Activated CD4-positive, alpha-beta T cell treated with anti-CD3 and anti-CD28 coated beads, Interleukin-2, amount 50 U/mL, for 16 hours (primary cell): ENCODE results near the gene DPM2.

Experiments used
- DNase-seq: peaks from one replicate; pipeline ENCODE4 v3.0.0-alpha.2; 2020

The DPM2 gene

GRCh38 chr9:127916720-127917581, 20.7 kb downstream of the DPM2 start, which contains the start of gene ST6GALNAC4:
TSS of gene ST6GALNAC4 (minus strand) at chr9:127917041. CDS start at chr9:127916419, 622 bp downstream.
- DNase-seq, result peak; percentile 95

DNA sequence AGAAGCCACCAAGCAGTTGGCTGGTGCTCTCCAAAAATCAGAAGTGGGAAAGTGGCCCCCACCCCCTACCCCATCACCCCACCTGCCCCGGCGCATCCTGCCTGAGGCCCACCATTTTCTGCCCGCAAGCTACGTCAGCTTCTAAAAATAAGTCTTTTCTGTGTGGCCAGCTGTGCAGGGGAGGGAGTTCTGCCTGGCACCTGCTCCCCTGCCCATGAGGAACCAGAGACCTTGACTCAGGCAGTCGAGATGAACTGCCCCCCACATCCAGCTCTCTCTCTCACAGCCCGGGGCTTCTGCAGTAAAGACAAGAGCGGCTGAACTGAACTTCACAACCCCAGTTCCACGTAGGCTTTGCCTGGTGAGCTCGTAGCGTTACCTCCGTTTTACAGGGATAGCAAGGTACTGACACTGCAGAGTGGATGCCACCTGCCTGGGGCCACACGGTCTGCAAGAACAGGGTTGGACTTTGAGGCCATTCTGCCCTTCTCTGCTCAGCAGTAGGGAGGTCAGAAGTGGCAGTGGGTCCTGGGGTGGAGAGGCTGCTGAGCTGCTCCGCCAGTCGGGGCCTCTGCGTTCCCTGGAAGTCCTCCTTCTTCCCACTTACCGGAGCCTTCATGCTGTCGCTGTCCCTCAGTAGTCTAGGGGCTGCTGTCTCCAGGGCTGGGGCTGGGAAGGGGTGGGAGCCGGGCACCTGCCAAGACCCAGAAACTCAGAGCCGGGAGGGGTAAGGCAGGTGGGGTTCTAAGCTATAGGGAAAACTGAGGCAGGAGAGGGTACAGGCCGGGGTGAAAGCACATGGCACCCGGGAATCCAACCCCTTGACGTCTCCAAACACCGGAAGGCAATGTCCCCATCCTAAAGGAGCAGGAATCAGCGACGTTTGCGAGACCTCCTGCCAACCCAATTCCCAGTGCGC, 21.6 kb downstream of the DPM2 start:
- peak; percentile 10 for DNase-seq

DNA sequence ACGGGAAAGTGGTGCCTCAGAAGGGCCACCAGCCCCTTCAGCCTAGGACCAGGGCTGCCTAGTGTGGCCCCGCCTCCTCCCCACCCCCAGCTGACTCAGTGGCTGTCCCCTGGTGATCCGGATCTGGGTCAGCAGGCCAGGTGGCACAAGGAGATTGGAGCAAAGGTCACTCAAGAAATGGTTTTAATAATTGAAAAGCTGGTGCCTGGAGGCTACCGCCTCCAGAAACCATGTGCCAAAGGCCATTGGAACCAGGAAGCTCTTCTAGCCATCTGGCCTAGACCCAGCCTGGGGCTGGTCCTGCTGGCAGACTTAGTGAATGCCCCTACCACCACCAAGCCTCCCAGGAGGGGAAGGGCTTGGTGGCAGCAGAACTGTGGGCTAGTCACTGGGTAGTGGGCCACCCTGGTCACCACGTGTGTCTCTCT, 22.3 kb downstream of the DPM2 start:
- no peak for DNase-seq

DNA sequence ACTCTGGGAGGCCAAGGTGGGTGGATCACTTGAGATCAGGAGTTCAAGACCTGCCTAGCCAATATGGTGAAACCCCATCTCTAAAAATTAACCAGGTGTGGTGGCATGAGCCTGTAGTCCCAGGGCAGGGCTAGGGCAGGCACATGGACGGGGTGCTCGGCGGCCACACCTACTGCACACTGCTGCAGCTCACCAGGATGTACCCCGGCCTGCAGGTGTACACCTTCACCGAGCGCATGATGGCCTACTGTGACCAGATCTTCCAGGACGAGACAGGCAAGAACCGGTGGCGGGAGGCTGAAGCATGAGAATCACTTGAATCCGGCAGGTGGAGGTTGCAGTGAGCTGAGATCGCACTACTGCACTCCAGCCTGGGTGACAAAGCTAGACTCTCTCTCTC, 24.0 kb downstream of the DPM2 start:
- DNase-seq, result no peak

- no peak for DNase-seq
Observed at GRCh38 chr9:127912882-127913281, 24.8 kb downstream of the DPM2 start.

DNA sequence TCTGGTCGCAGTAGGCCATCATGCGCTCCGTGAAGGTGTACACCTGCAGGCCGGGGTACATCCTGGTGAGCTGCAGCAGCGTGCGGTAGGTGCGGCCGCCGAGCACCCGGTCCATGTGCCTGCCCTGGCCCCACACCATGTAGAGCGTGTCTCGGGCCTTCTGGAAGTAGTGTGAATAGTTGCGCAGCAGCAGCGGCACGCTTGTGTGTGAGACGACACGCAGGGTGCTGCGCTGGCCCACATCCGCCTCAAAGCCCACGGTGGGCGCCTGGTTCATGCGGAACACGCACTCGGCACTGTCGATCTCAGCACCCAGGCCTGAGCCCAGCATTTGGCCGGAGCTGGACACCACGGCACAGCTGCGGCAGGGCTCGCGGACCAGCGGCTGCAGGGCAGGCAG, 25.4 kb downstream of the DPM2 start:
- no peak for DNase-seq

DNA sequence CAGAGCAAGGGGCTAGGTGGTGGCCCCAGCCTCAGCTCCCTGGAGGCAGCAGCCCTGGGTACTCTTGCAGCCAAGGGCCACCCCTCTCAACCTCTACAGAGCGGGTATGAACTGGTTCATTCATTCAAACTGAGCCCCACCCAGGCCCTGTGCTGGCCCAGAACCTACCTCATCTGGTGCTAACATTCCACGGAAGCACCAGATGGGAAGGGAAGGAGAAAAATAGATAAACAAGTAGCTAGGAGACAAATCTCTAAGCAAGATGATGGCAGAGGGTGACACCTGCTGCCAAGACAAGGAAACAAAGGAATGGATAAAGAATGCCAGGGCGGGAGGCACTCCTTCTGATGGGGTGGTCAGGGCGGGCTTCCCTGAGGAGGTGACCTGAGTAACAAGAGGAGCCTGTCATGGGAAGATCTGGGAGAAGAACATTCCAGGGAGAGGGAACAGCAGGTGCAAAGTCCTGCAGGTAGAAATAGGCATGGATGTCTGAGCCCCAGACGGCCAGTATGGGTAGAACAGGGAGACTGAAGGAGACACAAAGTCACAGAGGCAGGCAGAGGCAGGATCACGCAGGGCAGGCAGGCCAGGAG, 26.9 kb downstream of the DPM2 start:
- DNase-seq, result no peak

GRCh38 chr9:127909839-127910273, 27.8 kb downstream of the DPM2 start:
- DNase-seq, result no peak

GRCh38 chr9:127908660-127908926, 29.1 kb downstream of the DPM2 start:
- no peak for DNase-seq

- DNase-seq, result no peak
Observed at GRCh38 chr9:127907867-127908659, 29.6 kb downstream of the DPM2 start.

DNA sequence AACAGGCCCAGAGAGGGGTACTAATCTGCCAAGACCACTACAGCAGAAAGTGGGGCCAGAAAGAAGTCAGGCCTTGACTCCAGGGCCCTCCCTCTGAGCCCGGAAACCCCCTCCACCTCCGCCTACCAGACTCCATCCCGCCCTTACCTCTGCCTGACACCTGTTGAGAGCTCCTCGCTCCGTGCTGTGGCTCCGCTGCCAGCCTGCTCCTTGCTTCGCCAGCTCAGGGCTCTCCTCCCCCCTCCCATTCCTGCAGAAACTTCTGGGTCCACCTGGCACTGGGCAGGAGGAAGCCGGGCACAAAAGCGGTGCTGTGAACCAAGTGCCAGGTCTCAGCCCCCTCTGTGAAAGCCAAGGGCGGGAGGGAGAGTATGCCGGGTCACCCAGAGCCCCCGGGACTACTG, 31.9 kb downstream of the DPM2 start:
- DNase-seq, result peak; percentile 62

GRCh38 chr9:127905004-127905728, 32.5 kb downstream of the DPM2 start:
- peak; percentile 74 for DNase-seq

DNA sequence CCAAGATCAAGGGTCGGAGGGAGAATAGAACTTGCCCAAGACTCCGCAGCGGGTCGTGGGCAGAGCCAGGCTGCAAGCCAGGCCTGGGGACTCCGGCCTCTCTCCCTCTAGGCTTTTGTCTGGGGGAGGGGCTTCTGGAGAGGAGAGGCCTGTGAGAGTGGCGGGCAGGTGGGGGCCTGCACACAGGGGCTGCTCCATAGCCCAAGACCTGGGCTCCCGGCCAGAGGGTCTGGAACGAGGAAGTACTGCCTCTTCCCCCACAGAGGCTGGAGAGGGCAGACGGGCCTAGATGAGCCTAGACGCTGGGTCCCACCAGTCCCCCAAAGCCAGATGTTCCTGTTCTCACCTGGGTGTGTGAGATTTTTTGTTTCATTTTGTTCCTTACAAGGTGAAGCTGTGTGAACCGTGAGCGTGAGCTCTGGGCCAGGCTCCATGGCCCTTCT, 33.1 kb downstream of the DPM2 start:
- peak; percentile 22 for DNase-seq

GRCh38 chr9:127903557-127904475, 33.8 kb downstream of the DPM2 start:
- peak; percentile 90 for DNase-seq

- DNase-seq, result peak; percentile 72
Observed at GRCh38 chr9:127899128-127899943, 38.3 kb downstream of the DPM2 start, which contains the start of gene ST6GALNAC6. TSS of gene ST6GALNAC6 (minus strand) at chr9:127899603. CDS start at chr9:127897981, 1,622 bp downstream.

GRCh38 chr9:127898433-127899127, 39.1 kb downstream of the DPM2 start:
- no peak for DNase-seq

DNA sequence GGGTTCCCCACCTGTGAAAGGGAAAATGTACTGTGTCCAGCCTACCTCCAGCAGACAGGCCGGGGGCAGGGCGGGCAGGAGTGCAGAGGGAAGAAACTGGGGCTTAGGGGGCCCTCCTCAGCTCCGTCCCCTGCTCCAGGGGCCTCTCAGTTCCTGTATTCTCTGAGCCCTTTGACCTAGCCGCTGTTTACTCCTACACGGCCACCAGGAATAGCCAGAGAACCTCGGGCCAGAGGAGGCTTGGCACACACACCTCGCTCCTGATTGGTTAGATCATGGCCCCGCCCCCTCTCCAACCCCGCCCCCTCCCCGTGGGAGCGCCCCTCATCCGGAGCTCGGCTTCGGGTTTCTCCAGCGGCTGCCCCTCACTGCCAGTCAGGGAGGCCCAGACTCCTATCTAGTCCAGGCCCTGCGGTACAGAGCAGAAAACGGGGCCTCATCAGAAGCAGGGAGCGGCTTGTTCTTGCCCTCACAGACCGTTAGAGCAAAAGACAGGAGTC, 40.4 kb downstream of the DPM2 start:
- no peak for DNase-seq

DNA sequence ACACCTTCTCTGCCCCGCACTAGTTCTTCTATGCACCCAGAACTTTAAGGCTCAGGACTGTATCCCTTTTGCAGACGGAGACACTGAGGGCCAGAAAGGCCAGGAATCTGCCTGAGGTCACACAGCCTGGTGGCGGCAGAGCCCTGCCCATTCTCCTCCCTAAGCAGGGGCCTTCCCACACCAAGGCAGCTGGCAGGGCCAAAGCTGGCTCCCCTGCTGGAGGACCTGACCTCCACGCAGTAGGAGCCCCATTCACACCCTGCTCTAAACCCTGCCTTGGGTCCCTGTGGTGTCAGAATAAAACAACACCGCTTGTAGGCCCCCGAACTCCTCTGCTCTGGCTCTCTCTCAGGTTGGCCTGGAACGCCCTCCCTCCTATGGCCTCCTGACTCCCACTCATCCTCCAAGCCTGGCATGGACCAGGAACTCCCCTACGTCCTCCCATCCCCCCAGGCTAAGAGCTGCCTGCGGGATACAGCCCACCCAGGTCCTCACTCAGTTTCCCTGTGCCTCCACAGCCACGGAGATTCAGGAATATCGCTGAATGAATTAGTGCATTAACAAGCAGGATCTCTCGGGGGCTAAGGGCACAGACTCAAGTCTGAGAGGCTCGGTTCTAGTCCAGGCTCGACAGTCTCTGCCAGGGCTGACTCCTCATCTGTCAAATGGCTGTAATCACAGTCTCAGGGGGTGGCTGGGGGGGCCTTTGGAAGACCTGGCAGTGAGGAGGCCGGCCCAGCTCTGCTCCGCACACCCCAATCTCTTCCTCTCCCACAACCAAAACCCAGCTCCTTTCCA, 41.1 kb downstream of the DPM2 start:
- DNase-seq, result no peak
